AG08395 (cell line): Measurements from ENCODE around the gene SNX3.

Experiments used
- DNase-seq: peaks from one replicate; pipeline ENCODE4 v3.0.0; 2012; ENCODE audit warnings: mixed read lengths, low spot score

Gene SNX3

DNA sequence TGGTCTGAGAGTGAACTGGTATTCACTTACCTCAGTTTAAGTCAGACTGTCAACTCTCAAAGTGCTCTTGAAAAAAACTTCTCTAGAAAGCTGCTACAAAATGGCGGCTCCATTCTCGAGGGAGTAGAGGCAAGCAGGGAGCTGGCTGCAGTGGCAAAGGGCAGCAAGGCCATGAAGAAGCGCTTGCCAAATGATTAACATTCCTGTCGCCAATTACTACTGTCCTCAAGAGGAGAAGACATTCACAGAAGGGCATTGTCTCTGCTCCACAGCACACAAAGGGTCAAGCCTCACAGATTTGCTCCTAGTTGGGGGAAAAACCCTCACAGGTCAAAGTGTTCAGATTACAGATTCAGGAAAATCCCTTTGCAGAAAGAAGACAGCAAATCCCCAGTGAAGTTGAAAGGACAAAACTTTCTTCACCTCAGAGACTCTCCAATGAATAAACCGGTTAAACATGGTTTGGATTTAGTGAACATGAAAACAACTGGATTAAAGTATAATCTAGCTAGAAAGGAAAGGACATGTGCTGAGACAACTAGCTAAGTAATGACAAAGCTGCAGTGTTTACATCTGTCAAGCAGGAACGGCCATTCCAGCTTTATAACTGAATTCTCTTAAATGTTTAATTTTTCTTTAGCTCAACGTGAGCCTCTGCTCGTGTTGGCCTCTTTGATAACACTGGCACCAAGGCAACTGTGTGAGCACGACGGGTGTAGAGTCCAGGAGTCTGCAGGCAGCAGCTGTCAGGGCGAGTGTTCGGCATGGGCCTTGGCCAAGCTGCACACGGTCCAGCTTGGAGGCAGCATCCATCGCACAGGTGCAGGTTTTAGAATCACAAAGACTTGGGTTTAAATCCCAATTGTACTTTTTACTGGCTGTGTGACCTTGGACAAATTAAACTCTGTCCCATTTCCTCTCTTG, 57.4 kb downstream of the SNX3 start:
- DNase-seq = no peak

DNA sequence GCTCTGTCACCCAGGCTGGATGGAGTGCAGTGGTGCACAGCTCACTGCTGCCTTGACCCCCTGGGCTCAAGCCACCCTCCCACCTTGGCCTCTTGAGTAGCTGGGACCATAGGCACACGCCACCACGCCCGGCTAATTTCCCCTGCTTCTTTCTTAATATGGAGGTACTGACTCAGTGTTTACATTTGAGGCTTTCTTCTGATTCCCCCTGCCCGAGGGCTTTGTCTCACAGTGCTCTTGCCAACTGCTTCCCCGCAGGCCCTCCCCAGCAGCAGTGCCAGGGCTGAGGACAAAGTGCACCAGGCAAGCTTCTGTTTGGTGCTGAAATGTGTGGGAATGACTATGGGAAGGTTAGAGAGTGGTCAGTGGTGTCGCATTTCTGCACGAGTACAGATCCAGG, 60.2 kb downstream of the SNX3 start:
- DNase-seq = no peak

GRCh38 chr6:108200186-108200585, 60.7 kb downstream of the SNX3 start:
- DNase-seq = no peak

GRCh38 chr6:108198761-108199498, 61.9 kb downstream of the SNX3 start:
- DNase-seq = no peak

DNA sequence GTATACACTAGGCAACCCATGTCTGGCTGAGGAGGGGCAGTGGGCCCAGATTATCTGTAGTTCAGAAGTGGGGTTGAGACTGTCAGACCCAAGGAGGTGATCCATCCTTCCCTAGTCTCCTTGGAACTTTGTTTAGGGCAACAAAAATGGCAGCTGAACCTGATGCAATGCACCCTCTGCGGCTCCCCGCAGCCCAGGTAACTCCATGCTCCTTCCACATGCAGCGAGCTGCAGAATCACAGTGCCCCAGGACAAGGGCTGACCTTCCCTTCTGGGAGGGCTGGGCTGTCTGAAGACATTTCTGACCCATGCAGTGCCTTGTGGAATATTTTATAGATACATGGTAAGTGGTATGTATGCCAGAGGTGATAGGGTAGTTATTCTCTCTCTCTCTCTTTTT, 65.6 kb downstream of the SNX3 start:
- no peak for DNase-seq

- DNase-seq = no peak
Observed at GRCh38 chr6:108194503-108194902, 66.3 kb downstream of the SNX3 start.

GRCh38 chr6:108193835-108194234, 67.0 kb downstream of the SNX3 start:
- no peak for DNase-seq

- DNase-seq = no peak
Observed at GRCh38 chr6:108193131-108193530, 67.7 kb downstream of the SNX3 start.

DNA sequence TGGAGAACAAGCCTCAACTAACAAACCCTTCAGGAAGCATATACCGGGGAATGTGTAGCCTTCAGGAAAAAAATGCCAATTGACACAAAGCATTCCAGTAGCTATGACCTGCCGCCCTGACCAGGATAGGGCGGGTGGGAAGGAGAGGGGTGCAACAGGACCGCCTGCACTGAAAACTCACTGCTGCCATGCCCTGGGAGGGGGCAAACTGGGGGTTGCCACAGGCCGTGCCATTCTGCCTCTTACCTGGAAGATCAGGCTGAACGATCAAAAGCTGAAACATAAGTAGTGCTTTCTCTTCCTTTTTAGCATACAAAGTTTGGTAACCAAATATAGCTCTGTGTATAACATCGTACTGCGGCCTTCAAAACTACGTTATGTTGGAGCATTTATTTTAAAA, 73.3 kb downstream of the SNX3 start:
- no peak for DNase-seq

- no peak for DNase-seq
Observed at GRCh38 chr6:108186226-108186625, 74.6 kb downstream of the SNX3 start.

- DNase-seq = no peak
Observed at GRCh38 chr6:108180776-108181175, 80.1 kb downstream of the SNX3 start.

DNA sequence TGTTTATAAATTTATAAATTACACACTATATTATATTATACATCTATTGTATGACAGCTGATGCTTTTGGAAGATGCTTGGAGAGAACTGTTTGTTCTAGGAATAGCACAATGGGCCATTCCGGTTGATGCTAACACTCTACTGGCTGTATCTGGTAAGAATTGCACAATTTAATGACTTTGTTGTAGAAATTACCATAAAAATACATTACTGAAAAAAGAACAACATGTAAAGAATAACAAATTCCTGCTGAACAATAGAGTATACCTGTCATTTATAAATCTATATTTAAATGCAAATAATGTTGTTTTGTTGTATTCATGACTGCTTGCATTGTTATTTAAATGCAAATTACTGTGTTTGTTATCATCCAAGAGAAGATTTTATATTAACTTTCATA, 80.6 kb downstream of the SNX3 start:
- DNase-seq = no peak

- no peak for DNase-seq
Observed at GRCh38 chr6:108179741-108180140, 81.1 kb downstream of the SNX3 start.

- DNase-seq = no peak
Observed at GRCh38 chr6:108176281-108177089, 84.4 kb downstream of the SNX3 start.

- no peak for DNase-seq
Observed at GRCh38 chr6:108175592-108176279, 85.1 kb downstream of the SNX3 start.

- no peak for DNase-seq
Observed at GRCh38 chr6:108175176-108175591, 85.7 kb downstream of the SNX3 start.

DNA sequence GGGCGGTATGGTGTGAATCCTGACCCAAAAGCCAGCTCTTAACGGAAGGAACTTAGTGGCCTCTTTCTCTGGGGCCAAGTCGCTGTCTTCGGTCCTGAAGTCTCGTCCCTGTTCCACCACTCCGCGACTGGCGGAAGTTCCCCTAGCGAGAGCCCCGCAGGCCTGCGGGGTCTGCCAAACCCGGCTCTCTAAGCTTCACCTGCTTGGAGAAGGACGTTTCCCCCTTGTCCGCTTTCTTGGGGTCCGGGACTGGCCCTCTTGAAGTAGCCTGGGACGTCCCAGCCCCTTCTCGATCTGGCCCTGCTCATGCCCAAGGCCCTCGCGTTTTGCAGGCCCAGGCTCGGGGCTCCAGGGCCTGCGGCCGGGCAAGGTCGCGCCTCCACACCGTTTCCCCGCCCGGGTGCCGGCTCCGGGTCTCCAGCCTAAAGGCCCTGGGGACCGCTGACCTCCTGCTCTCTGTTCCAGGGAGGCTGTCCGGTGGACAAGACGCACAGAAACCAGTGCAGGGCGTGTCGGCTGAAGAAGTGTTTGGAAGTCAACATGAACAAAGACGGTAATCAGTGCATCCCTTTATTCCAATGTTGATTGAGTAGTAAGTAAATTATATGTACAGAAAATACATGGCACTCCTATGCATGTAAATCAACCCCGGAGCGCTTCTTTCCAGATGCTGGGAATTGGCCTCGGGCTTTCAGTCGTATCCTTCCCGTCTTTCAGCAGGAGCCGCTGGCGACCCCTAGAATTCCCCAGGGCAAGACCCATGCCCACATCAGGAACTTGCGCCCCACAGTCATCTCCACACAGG, 86.3 kb downstream of the SNX3 start:
- DNase-seq = peak; percentile 57

GRCh38 chr6:108171918-108172516, 88.8 kb downstream of the SNX3 start:
- no peak for DNase-seq

DNA sequence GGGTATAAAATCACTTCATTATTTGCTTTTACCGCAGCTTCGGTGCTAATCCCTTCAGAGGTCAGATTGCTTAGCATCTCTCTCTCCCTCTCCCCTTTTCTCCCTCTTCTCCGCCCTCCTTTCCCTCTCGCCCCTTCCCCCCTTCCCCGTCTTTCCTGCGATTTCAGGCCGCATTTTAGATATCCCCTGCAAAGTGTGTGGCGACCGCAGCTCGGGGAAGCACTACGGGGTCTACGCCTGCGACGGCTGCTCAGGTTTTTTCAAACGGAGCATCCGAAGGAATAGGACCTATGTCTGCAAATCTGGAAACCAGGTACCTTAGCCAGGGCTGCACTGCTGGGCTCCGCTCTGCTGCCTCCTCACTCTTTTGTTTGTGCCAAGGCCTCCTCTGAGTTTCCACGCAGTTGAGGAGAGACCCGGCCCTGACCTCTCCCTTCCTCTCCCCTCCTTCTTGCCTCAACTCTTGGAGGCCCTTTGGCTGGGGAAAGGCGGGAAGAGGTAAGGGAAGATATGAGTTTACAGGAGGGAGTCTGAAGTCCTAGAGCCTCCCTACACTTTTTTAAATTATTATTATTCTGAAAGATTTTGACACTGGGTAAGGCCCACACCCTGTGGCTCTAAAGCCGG, 89.4 kb downstream of the SNX3 start:
- DNase-seq = no peak
